ENCODE measurements around the gene TRIM52.
"Not testable (repeated sequence)": the region's sequence is repeated elsewhere in the genome, so short reads cannot be mapped to it uniquely, and the experiment has no call there.

- TF ChIP-seq POLR2A (IDR thresholded peaks at IDR 0.05), result not testable (repeated sequence)
- TF ChIP-seq, protein P1, sequence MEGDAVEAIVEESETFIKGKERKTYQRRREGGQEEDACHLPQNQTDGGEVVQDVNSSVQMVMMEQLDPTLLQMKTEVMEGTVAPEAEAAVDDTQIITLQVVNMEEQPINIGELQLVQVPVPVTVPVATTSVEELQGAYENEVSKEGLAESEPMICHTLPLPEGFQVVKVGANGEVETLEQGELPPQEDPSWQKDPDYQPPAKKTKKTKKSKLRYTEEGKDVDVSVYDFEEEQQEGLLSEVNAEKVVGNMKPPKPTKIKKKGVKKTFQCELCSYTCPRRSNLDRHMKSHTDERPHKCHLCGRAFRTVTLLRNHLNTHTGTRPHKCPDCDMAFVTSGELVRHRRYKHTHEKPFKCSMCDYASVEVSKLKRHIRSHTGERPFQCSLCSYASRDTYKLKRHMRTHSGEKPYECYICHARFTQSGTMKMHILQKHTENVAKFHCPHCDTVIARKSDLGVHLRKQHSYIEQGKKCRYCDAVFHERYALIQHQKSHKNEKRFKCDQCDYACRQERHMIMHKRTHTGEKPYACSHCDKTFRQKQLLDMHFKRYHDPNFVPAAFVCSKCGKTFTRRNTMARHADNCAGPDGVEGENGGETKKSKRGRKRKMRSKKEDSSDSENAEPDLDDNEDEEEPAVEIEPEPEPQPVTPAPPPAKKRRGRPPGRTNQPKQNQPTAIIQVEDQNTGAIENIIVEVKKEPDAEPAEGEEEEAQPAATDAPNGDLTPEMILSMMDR (IDR thresholded peaks at IDR 0.05), result not testable (repeated sequence)
Observed at GRCh38 chr5:181267291-181267904, 6.5 kb upstream of the TRIM52 start.
